CD14-positive monocyte (primary cell): Measurements from ENCODE around the gene DPH6. TPM values are rescaled to one million over a fixed set of nuclear protein-coding genes. Genes with fewer than 3 reads are reported as not detected.

Experiments
- DNase-seq, 3 donors: peaks; one replicate each; pipeline ENCODE4 v3.0.0-alpha.2; 2011 to 2022
- H2AFZ ChIP-seq: 2 replicates; pipeline ENCODE4 v1.6.0; 2012; ENCODE audit warnings: mild to moderate bottlenecking, low read depth, low read length, inconsistent platforms; ENCODE audit not compliant: insufficient read depth, poor library complexity, severe bottlenecking
- H3K27ac ChIP-seq, 2 donors: 1 replicate in 1 of 2; 2 replicates in 1 of 2; pipeline ENCODE4 v1.5.1; 2012 to 2013; ENCODE audit warnings: low read length in 2 of 2, control low read depth in 1 of 2, inconsistent platforms in 1 of 2, low read depth in 1 of 2, mild to moderate bottlenecking in 1 of 2
- H3K27me3 ChIP-seq, 2 donors: one replicate each; pipeline versions ENCODE4 v1.6.0 to v1.6.1; 2011 to 2013; ENCODE audit warnings: low read length in 2 of 2; ENCODE audit not compliant: control insufficient read depth in 2 of 2, insufficient read depth in 2 of 2
- H3K36me3 ChIP-seq, 2 donors: replicated peaks in 1 of 2; 1 replicate in 1 of 2; 2 replicates in 1 of 2; pipeline versions ENCODE4 v1.5.1 to v1.6.1; 2012 to 2013; ENCODE audit warnings: low read length in 2 of 2, control low read depth in 1 of 2, inconsistent platforms in 1 of 2, mild to moderate bottlenecking in 1 of 2; ENCODE audit not compliant: insufficient read depth in 2 of 2, control insufficient read depth in 1 of 2
- H3K4me1 ChIP-seq, 2 donors: 1 replicate in 1 of 2; 2 replicates in 1 of 2; pipeline versions ENCODE4 v1.5.1 to v1.6.1; 2012 to 2013; ENCODE audit warnings: low read length in 2 of 2, control low read depth in 1 of 2, inconsistent platforms in 1 of 2, mild to moderate bottlenecking in 1 of 2, moderate library complexity in 1 of 2; ENCODE audit not compliant: insufficient read depth in 2 of 2, control insufficient read depth in 1 of 2
- H3K4me2 ChIP-seq: replicated peaks from 2 replicates; pipeline ENCODE3; 2012; ENCODE audit warnings: low read length, moderate library complexity, mild to moderate bottlenecking; ENCODE audit not compliant: poor library complexity, severe bottlenecking; ENCODE audit errors: extremely low read depth
- H3K4me3 ChIP-seq, 3 experiments: fragments of 200-600 bp in 1 of 3; sonication (generic) in 1 of 3; replicated peaks in 1 of 3; 1 replicate in 2 of 3; 2 replicates in 1 of 3; pipeline ENCODE4 v1.5.1; 2011 to 2013; ENCODE audit warnings: low read length in 3 of 3, mild to moderate bottlenecking in 3 of 3, control low read depth in 2 of 3, low read depth in 2 of 3, inconsistent platforms in 1 of 3, moderate library complexity in 1 of 3
- H3K79me2 ChIP-seq: 2 replicates; pipeline ENCODE4 v1.6.0; 2012; ENCODE audit warnings: mild to moderate bottlenecking, control low read depth, inconsistent platforms, low read length, moderate library complexity; ENCODE audit not compliant: insufficient read depth
- H3K9ac ChIP-seq: 2 replicates; pipeline ENCODE4 v1.6.0; 2017; ENCODE audit warnings: low read length, mild to moderate bottlenecking; ENCODE audit not compliant: insufficient read depth, poor library complexity, severe bottlenecking
- H3K9me3 ChIP-seq, 2 donors: replicated peaks in 1 of 2; 1 replicate in 1 of 2; 2 replicates in 1 of 2; pipeline versions ENCODE4 v1.5.1 to v1.6.1; 2012 to 2013; ENCODE audit warnings: low read length in 2 of 2, control low read depth in 1 of 2; ENCODE audit not compliant: control insufficient read depth in 1 of 2, insufficient read depth in 1 of 2
- H4K20me1 ChIP-seq: 2 replicates; pipeline ENCODE4 v1.6.0; 2012; ENCODE audit warnings: mild to moderate bottlenecking, low read length, control low read depth, moderate library complexity; ENCODE audit not compliant: insufficient read depth
- H3K27ac Mint-ChIP-seq, 7 donors: one replicate each; pipeline ENCODE4 v1.8.0; 2020; ENCODE audit warnings: mild to moderate bottlenecking in 7 of 7, mixed read lengths in 7 of 7, moderate library complexity in 6 of 7, inconsistent platforms in 2 of 7
- H3K27me3 Mint-ChIP-seq, 3 donors: one replicate each; pipeline ENCODE4 v1.8.0; 2021 to 2022; ENCODE audit warnings: low read depth in 3 of 3, mild to moderate bottlenecking in 3 of 3, mixed read lengths in 3 of 3, moderate library complexity in 3 of 3, inconsistent platforms in 1 of 3
- H3K36me3 Mint-ChIP-seq, 2 donors: one replicate each; pipeline ENCODE4 v1.8.0; 2020; ENCODE audit warnings: mixed read lengths in 2 of 2, inconsistent platforms in 1 of 2, mild to moderate bottlenecking in 1 of 2
- H3K4me1 Mint-ChIP-seq: one replicate; pipeline ENCODE4 v1.8.0; 2020; ENCODE audit warnings: mild to moderate bottlenecking, mixed read lengths
- H3K4me3 Mint-ChIP-seq, 2 donors: one replicate each; pipeline ENCODE4 v1.8.0; 2020; ENCODE audit warnings: mild to moderate bottlenecking in 2 of 2, mixed read lengths in 2 of 2, moderate library complexity in 1 of 2
- H3K9me3 Mint-ChIP-seq, 7 donors: one replicate each; pipeline ENCODE4 v1.8.0; 2020 to 2022; ENCODE audit warnings: mixed read lengths in 7 of 7, mild to moderate bottlenecking in 6 of 7, moderate library complexity in 6 of 7, inconsistent platforms in 2 of 7
- CTCF ChIP-seq: fragments of 200-600 bp; IDR thresholded peaks from one replicate; pipeline ENCODE4 v1.8.0; 2022; ENCODE audit warnings: antibody characterized with exemption, mild to moderate bottlenecking
- WGBS: methylation state at CpG from one replicate; pipeline ENCODE4 v1.1.5; 2013; ENCODE audit warnings: missing lambda C conversion rate; ENCODE audit not compliant: insufficient coverage; 5-methylcytosine and 5-hydroxymethylcytosine counted together
- intact Hi-C, 2 donors: fragments of 100-400 bp; cut with micrococcal nuclease; formaldehyde crosslinking; loops; one replicate each; pipeline versions ENCODE4 v1.15.0 to v1.15.1; 2023
- polyA plus RNA-seq, 3 donors: library from polyadenylated mRNA; depleted of rRNA in 1 of 3; unstranded in 2 of 3; stranded (reverse) in 1 of 3; fragments of 300-500 nt in 2 of 3; fragments of >200 nt in 1 of 3; fragmentation: Illumina TruSeq in 2 of 3; gene quantifications; 1 replicate in 2 of 3; 2 replicates in 1 of 3; pipeline ENCODE4 v1.2.3, GENCODE V29; 2012 to 2021

Gene DPH6
- polyA plus RNA-seq, 3 donors = 7.6 to 18.2 (median 13.6) TPM

GRCh38 chr15:35383506-35383905 is 162.5 kb downstream of the DPH6 start:
- TF ChIP-seq CTCF = no peak
- H3K36me3 ChIP-seq = no peaks in the 10 kb centered on the region
- H2AFZ ChIP-seq = no peak overlapping the region
- no peaks in the 10 kb centered on the region for H3K4me1 Mint-ChIP-seq
- H3K4me2 ChIP-seq = no peak overlapping the region
- peaks cover 0 to 10% (median 4%) of the 10 kb centered on the region in 7 donors for H3K9me3 Mint-ChIP-seq
- no peak overlapping the region for H3K9ac ChIP-seq
- no peak overlapping the region for H3K27ac Mint-ChIP-seq
- no peaks in the 10 kb centered on the region for H3K79me2 ChIP-seq
- peaks cover 0 to under 1% (median 0%) of the 10 kb centered on the region in 3 donors for H3K27me3 Mint-ChIP-seq
- H3K27me3 ChIP-seq = no peaks in the 10 kb centered on the region
- DNase-seq = no peak
- H3K4me3 ChIP-seq = no peak overlapping the region
- intact Hi-C loops = no loop called here
- WGBS = 100% methylated on average over 2 of the region's 2 CpGs
- no peaks in the 10 kb centered on the region for H3K4me1 ChIP-seq
- no peak overlapping the region for H3K4me3 Mint-ChIP-seq
- H3K27ac ChIP-seq = no peak overlapping the region
- no peaks in the 10 kb centered on the region for H4K20me1 ChIP-seq
- no peaks in the 10 kb centered on the region for H3K9me3 ChIP-seq
- peaks cover 6 to 7% of the 10 kb centered on the region in 2 donors for H3K36me3 Mint-ChIP-seq

- whole genome bisulfite sequencing = no CpG with 5 or more reads among the region's 3 CpGs
- Histone ChIP-seq H4K20me1 (no peaks in the 10 kb centered on the region), H3K4me1 (no peaks in the 10 kb centered on the region), H3K27ac (no peak overlapping the region), H3K36me3 (no peaks in the 10 kb centered on the region), H3K4me3 (no peak overlapping the region), H3K27me3 (no peaks in the 10 kb centered on the region), H3K79me2 (no peaks in the 10 kb centered on the region), H3K4me2 (no peak overlapping the region), H3K9ac (no peak overlapping the region), H2AFZ (no peak overlapping the region), H3K9me3 (no peaks in the 10 kb centered on the region)
- DNase-seq = no peak
- Mint-ChIP-seq H3K36me3 (peaks cover 7 to 9% of the 10 kb centered on the region in 2 donors), H3K27me3 (no peaks in the 10 kb centered on the region), H3K27ac (no peak overlapping the region), H3K4me3 (no peak overlapping the region), H3K4me1 (no peaks in the 10 kb centered on the region), H3K9me3 (peaks cover 2 to 10% (median 5%) of the 10 kb centered on the region in 7 donors)
- intact Hi-C loops = no loop called here
- TF ChIP-seq CTCF = no peak
Measured at GRCh38 chr15:35381328-35381727, 164.6 kb downstream of the DPH6 start.
